ENCODE measurements around the gene DERA.

Gene DERA

GRCh38 chr12:15982071-15982470, 70.9 kb downstream of the DERA start:
- DNase-seq (ENCODE audit: low read depth) = no peak
- H3K4me3 ChIP-seq (ENCODE audit: low read depth, low read length) = no peak overlapping the region
- no peak for TF ChIP-seq CTCF (IDR thresholded peaks at IDR 0.05; ENCODE audit: insufficient read depth, low read depth, low read length, missing control alignments)

- DNase-seq (ENCODE audit: low read depth) = no peak
- no peak for TF ChIP-seq CTCF (IDR thresholded peaks at IDR 0.05; ENCODE audit: insufficient read depth, low read depth, low read length, missing control alignments)
- no peak overlapping the region for H3K4me3 ChIP-seq (ENCODE audit: low read depth, low read length)
Observed at GRCh38 chr12:15982471-15982870, 71.3 kb downstream of the DERA start.

GRCh38 chr12:15982921-15983320, 71.8 kb downstream of the DERA start:
- no peak for TF ChIP-seq CTCF (IDR thresholded peaks at IDR 0.05; ENCODE audit: insufficient read depth, low read depth, low read length, missing control alignments)
- no peak overlapping the region for H3K4me3 ChIP-seq (ENCODE audit: low read depth, low read length)
- no peak for DNase-seq (ENCODE audit: low read depth)

- H3K4me3 ChIP-seq (ENCODE audit: low read depth, low read length) = no peak overlapping the region
- TF ChIP-seq CTCF (IDR thresholded peaks at IDR 0.05; ENCODE audit: insufficient read depth, low read depth, low read length, missing control alignments) = no peak
- DNase-seq (ENCODE audit: low read depth) = no peak
Observed at GRCh38 chr12:15984097-15984800, 73.1 kb downstream of the DERA start.

- no peak overlapping the region for H3K4me3 ChIP-seq (ENCODE audit: low read depth, low read length)
- DNase-seq (ENCODE audit: low read depth) = no peak
- TF ChIP-seq CTCF (IDR thresholded peaks at IDR 0.05; ENCODE audit: insufficient read depth, low read depth, low read length, missing control alignments) = no peak
Observed at GRCh38 chr12:15984963-15985362, 73.8 kb downstream of the DERA start.

- TF ChIP-seq CTCF (IDR thresholded peaks at IDR 0.05; ENCODE audit: insufficient read depth, low read depth, low read length, missing control alignments) = no peak
- H3K4me3 ChIP-seq (ENCODE audit: low read depth, low read length) = no peak overlapping the region
- DNase-seq (ENCODE audit: low read depth) = no peak
Observed at GRCh38 chr12:15987696-15988095, 76.6 kb downstream of the DERA start.

Data from GM12865 (cell line).